ENCODE measurements around the gene EMC9. TPM values are rescaled to one million over a fixed set of nuclear protein-coding genes. Genes with fewer than 3 reads are reported as not detected.

The EMC9 gene
- total RNA-seq, 1 donor from 2014 or later = 10.5 TPM

GRCh38 chr14:24187539-24187915 is 46.1 kb upstream of the EMC9 start:
- H3K4me1 ChIP-seq = peaks cover 17% of the 10 kb centered on the region
- H3K4me3 ChIP-seq = peak overlapping the region; percentile 81
- no peaks in the 10 kb centered on the region for H3K9me3 ChIP-seq
- ATAC-seq (no peak), DNase-seq (peak; percentile 40)
- intact Hi-C loops (cut with DNase I) = no loop called here
- TF ChIP-seq CTCF (IDR thresholded peaks at IDR 0.05) = no peak
- H3K27ac ChIP-seq = no peak overlapping the region
- peaks cover 57% of the 10 kb centered on the region for H3K36me3 ChIP-seq
- no peaks in the 10 kb centered on the region for H3K27me3 ChIP-seq

GRCh38 chr14:24186831-24187538 is 45.6 kb upstream of the EMC9 start:
- no peak overlapping the region for H3K27ac ChIP-seq
- intact Hi-C loops (cut with DNase I) = no loop called here
- no peaks in the 10 kb centered on the region for H3K27me3 ChIP-seq
- H3K4me3 ChIP-seq = no peak overlapping the region
- ATAC-seq (no peak), DNase-seq (peak; percentile 33)
- no peak for TF ChIP-seq CTCF (IDR thresholded peaks at IDR 0.05)
- H3K36me3 ChIP-seq = peaks cover 57% of the 10 kb centered on the region
- H3K4me1 ChIP-seq = peaks cover 17% of the 10 kb centered on the region
- no peaks in the 10 kb centered on the region for H3K9me3 ChIP-seq

DNA sequence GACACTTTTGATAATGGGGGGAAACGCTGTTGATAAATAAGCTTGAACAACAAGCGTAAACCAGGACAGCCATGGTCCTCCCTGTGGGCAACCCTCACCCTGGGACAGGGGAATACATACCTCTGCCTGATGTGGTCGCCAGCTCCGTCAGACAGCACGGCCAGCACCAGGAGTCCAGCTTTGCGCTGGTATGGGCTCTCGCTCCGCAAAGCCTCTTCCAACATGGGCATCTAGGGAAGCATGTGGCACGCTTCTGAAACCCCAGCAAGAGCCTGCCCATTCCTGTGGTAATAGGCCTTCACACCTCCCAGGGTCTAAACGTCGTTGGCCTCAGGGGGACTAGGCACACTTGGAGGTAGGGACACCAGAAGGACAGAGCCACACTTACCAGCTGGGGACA is 44.4 kb upstream of the EMC9 start:
- Histone ChIP-seq H3K9me3 (no peaks in the 10 kb centered on the region), H3K4me3 (no peak overlapping the region), H3K4me1 (peaks cover 17% of the 10 kb centered on the region), H3K27ac (no peak overlapping the region), H3K36me3 (peaks cover 59% of the 10 kb centered on the region), H3K27me3 (no peaks in the 10 kb centered on the region)
- intact Hi-C loops (cut with DNase I) = no loop called here
- DNase-seq (no peak), ATAC-seq (no peak)
- TF ChIP-seq CTCF (IDR thresholded peaks at IDR 0.05) = no peak

- no peak overlapping the region for H3K4me3 ChIP-seq
- H3K27ac ChIP-seq = no peak overlapping the region
- H3K9me3 ChIP-seq = no peaks in the 10 kb centered on the region
- ATAC-seq (no peak), DNase-seq (no peak)
- intact Hi-C loops (cut with DNase I) = no loop called here
- H3K27me3 ChIP-seq = no peaks in the 10 kb centered on the region
- no peak for TF ChIP-seq CTCF (IDR thresholded peaks at IDR 0.05)
- H3K4me1 ChIP-seq = peaks cover 17% of the 10 kb centered on the region
- peaks cover 66% of the 10 kb centered on the region for H3K36me3 ChIP-seq
Observed at GRCh38 chr14:24185026-24185425, 43.6 kb upstream of the EMC9 start.

DNA sequence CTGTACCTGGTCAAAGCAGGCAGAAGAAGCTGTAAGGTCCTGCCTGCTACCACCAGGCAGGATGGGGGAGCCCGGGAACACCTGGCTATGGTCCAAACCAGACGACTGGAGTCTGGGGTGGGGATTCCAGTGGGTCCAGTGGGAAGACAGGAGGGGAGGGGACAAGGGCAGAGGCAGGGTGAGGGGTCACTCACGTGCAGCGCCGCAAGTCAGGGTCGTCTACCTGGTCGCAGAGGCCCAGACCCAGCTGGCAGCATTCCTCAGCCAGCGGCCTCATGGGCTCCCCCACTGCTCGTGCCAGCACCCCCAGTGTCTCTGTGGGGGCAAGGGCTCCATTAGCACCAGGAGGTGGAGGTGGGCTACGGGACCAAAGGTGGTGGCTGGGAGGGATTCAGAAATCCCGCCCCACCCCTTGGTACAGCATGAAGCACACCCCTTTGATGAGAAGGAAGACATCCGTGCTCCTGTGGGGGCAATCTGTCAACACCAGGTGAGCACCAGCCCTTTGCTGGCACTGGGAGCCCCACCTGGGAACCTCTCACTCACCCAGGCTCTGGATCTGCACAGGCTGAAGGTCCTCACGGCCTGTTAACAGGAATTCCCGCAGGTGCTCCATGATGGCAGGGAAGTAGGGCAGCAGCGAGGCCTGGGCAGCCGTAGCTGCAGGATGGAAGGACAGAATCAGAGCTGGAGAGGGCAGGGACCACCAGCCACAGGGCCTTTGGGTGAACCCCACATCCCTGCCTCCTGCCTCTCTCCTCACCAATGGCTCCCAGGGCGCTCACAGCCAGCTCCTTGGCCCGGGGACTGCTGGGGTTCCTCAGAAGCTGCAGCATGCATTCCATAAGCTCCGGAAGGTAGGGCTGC is 42.9 kb upstream of the EMC9 start:
- intact Hi-C loops (cut with DNase I) = no loop called here
- H3K9me3 ChIP-seq = no peaks in the 10 kb centered on the region
- H3K27me3 ChIP-seq = no peaks in the 10 kb centered on the region
- no peak overlapping the region for H3K27ac ChIP-seq
- TF ChIP-seq CTCF (IDR thresholded peaks at IDR 0.05) = no peak
- ATAC-seq (no peak), DNase-seq (no peak)
- H3K4me3 ChIP-seq = no peak overlapping the region
- H3K36me3 ChIP-seq = peaks cover 73% of the 10 kb centered on the region
- peaks cover 15% of the 10 kb centered on the region for H3K4me1 ChIP-seq
